Osteocyte (in vitro differentiated cells): ENCODE results near the gene INTS13. TPM values are rescaled to one million over a fixed set of nuclear protein-coding genes. Genes with fewer than 3 reads are reported as not detected.

Source experiments
- DNase-seq: peaks from one replicate; pipeline ENCODE4 v3.0.0; 2021; ENCODE audit warnings: mixed read lengths; ENCODE audit not compliant: unreplicated experiment; ENCODE audit errors: extremely low spot score
- H3K27ac Mint-ChIP-seq: one replicate; pipeline ENCODE4 v1.8.0; 2021; ENCODE audit warnings: mild to moderate bottlenecking, mixed read lengths; ENCODE audit not compliant: unreplicated experiment
- H3K27me3 Mint-ChIP-seq: one replicate; pipeline ENCODE4 v1.8.0; 2021; ENCODE audit warnings: mixed read lengths; ENCODE audit not compliant: unreplicated experiment
- H3K36me3 Mint-ChIP-seq: one replicate; pipeline ENCODE4 v1.8.0; 2021; ENCODE audit warnings: mixed read lengths; ENCODE audit not compliant: unreplicated experiment
- H3K4me1 Mint-ChIP-seq: one replicate; pipeline ENCODE4 v1.8.0; 2021; ENCODE audit warnings: mixed read lengths; ENCODE audit not compliant: unreplicated experiment
- H3K4me3 Mint-ChIP-seq: one replicate; pipeline ENCODE4 v1.8.0; 2021; ENCODE audit warnings: mild to moderate bottlenecking, moderate library complexity, mixed read lengths; ENCODE audit not compliant: unreplicated experiment
- H3K9me3 Mint-ChIP-seq: one replicate; pipeline ENCODE4 v1.8.0; 2021; ENCODE audit warnings: mixed read lengths; ENCODE audit not compliant: unreplicated experiment
- total RNA-seq: library from RNA; stranded (reverse); gene quantifications from 2 replicates; pipeline ENCODE4 v1.2.1, GENCODE V29; 2021
- TF ChIP-seq, protein P1 (sequence below): fragments of 200-600 bp; sonication (generic); IDR thresholded peaks from 2 replicates; pipeline ENCODE4 v1.5.0; 2021; ENCODE audit warnings: antibody characterized with exemption, mild to moderate bottlenecking, moderate library complexity

INTS13 gene
- total RNA-seq, 1 donor from 2014 or later, result 27.6 TPM

DNA sequence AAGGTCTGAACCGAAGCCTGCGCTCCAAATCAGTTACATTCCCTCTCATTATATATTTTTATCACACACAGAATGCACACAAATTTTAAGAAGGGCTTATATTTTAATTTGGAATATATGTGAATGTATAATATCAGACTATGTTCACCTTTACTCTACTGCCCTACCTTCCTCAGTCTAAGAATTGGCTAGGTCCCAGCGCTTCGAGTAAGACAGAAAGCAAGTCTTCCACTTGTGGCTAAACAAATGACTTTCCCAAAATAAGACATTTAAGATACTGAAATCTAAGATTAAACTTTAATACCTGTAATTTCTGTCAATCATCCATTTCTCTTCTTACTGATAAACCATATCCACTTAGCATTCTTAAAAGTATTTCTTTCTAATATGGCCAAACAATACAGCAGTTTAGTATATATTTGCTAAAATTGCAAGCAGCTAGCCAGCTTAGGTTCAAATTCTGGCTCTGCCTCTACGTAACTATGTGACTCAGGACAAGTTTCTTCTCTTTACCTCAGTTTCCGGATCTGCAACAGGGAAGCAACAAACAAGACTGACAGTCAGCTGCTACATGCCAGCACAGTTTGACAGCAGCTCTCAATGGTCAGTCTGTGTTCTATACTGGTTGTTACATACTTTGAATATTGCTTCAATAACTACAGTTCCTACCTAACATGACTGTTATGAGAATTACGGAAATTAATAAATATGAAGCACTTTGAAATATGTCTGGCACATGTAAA, 2.0 kb downstream of the INTS13 start:
- no peak overlapping the region for H3K27ac Mint-ChIP-seq
- no peak for DNase-seq
- no peaks in the 10 kb centered on the region for H3K9me3 Mint-ChIP-seq
- no peaks in the 10 kb centered on the region for H3K27me3 Mint-ChIP-seq
- no peak overlapping the region for H3K4me3 Mint-ChIP-seq
- H3K36me3 Mint-ChIP-seq, result peaks cover 15% of the 10 kb centered on the region
- TF ChIP-seq, protein P1, sequence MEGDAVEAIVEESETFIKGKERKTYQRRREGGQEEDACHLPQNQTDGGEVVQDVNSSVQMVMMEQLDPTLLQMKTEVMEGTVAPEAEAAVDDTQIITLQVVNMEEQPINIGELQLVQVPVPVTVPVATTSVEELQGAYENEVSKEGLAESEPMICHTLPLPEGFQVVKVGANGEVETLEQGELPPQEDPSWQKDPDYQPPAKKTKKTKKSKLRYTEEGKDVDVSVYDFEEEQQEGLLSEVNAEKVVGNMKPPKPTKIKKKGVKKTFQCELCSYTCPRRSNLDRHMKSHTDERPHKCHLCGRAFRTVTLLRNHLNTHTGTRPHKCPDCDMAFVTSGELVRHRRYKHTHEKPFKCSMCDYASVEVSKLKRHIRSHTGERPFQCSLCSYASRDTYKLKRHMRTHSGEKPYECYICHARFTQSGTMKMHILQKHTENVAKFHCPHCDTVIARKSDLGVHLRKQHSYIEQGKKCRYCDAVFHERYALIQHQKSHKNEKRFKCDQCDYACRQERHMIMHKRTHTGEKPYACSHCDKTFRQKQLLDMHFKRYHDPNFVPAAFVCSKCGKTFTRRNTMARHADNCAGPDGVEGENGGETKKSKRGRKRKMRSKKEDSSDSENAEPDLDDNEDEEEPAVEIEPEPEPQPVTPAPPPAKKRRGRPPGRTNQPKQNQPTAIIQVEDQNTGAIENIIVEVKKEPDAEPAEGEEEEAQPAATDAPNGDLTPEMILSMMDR, result no peak
- peaks cover 37% of the 10 kb centered on the region for H3K4me1 Mint-ChIP-seq

DNA sequence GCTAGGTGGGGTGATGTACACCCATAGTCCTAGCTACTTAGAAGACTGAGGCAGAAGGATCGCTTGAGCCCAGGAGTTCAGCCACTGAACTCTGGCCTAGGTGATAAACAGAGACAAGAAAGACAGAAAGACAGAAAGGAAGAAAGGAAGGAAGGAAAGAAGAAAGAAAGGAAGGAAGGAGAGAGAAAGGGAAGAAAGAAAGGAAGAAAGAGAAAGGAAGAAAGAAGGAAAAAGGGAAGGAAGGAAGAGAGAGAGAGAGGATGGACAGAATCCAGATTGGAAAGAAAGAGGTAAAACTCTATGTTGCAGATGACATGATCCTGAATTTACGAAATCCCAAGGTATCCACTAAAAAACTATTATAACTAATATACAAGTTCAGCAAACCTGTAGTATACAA, 8.2 kb downstream of the INTS13 start:
- no peaks in the 10 kb centered on the region for H3K27me3 Mint-ChIP-seq
- H3K9me3 Mint-ChIP-seq, result no peaks in the 10 kb centered on the region
- peaks cover 47% of the 10 kb centered on the region for H3K36me3 Mint-ChIP-seq
- TF ChIP-seq, protein P1, result no peak
- no peak overlapping the region for H3K4me3 Mint-ChIP-seq
- peaks cover 1% of the 10 kb centered on the region for H3K4me1 Mint-ChIP-seq
- peak overlapping the region; percentile 62 for H3K27ac Mint-ChIP-seq
- DNase-seq, result no peak

DNA sequence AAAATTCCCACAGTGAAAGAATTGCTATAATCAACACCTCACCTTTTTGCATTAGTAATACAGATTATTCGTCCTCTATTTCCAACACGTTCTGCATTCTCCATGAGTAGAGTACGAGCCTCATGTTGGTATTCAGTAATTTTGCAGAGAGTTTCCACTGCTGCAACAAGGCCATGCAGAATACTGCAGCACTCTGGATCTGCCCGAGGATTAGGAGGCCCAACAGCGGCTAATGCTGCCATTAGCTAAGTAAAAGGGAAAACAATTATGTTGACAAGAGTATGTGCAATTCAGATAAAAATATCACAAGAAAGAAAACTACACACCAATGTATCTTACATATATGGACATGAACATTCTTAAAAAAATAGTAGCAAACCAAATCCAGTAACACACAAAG, 9.1 kb downstream of the INTS13 start:
- H3K4me3 Mint-ChIP-seq, result no peak overlapping the region
- H3K9me3 Mint-ChIP-seq, result no peaks in the 10 kb centered on the region
- no peak for DNase-seq

DNA sequence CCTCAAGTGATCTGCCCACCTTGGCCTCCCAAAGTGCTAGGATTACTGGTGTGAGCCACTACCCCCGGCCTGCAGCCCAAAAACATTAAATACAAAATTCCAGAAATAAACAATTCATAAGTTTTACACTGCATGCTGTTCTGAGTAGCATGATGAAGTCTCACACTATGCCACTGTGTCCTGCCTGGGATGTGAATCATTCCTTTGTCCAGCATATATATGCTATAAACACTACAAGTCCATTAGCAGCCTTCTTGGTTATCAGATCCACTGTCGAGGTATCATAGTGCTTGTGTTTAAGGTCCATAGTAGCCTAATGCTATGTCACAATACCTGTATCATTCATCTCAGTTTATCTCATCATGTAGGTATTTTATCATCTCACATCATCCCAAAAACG, 15.9 kb downstream of the INTS13 start:
- TF ChIP-seq, protein P1, result no peak
- DNase-seq, result no peak
- Mint-ChIP-seq H3K27me3 (no peaks in the 10 kb centered on the region), H3K36me3 (peaks cover 23% of the 10 kb centered on the region), H3K27ac (no peak overlapping the region), H3K4me3 (no peak overlapping the region), H3K4me1 (peaks cover 9% of the 10 kb centered on the region), H3K9me3 (no peaks in the 10 kb centered on the region)

More for the DNA sequence above, 9.1 kb downstream of the INTS13 start:
- Mint-ChIP-seq H3K36me3 (peaks cover 47% of the 10 kb centered on the region), H3K27ac (no peak overlapping the region), H3K27me3 (no peaks in the 10 kb centered on the region), H3K4me1 (peaks cover 1% of the 10 kb centered on the region)
- TF ChIP-seq, protein P1, result no peak

DNA sequence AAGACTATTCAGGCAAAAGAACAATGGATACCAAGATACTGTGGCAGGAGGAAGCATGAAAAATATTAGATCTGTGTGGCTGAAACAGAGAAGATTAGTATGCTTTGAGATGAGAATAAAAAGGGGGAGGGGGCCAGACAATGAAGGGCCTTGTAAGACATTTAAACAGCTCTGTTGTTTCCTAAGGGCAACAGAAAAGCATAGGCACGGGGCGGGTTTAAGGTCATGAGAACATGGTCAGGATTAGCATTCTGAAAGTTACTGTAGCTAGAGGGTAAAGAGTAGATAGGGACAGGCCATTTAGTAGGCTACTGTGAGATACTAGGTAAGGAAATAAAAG, 18.6 kb downstream of the INTS13 start:
- H3K9me3 Mint-ChIP-seq, result no peaks in the 10 kb centered on the region
- H3K4me3 Mint-ChIP-seq, result no peak overlapping the region
- H3K36me3 Mint-ChIP-seq, result peaks cover 19% of the 10 kb centered on the region
- TF ChIP-seq, protein P1, result no peak
- H3K27ac Mint-ChIP-seq, result peak overlapping the region; percentile 35
- H3K27me3 Mint-ChIP-seq, result no peaks in the 10 kb centered on the region
- H3K4me1 Mint-ChIP-seq, result peaks cover 9% of the 10 kb centered on the region
- DNase-seq, result no peak
